HG02973 (cell line): Measurements from ENCODE around the gene ACAP1.
A peak's percentile ranks its signal among the peaks of the same experiment; 100 is the strongest.

Experiments
- ATAC-seq: cut with Tn5 transposase; IDR thresholded peaks from one replicate; pipeline ENCODE4 v1.9.1; 2021; ENCODE audit warnings: moderate library complexity; ENCODE audit not compliant: unreplicated experiment

Gene ACAP1, protein sequence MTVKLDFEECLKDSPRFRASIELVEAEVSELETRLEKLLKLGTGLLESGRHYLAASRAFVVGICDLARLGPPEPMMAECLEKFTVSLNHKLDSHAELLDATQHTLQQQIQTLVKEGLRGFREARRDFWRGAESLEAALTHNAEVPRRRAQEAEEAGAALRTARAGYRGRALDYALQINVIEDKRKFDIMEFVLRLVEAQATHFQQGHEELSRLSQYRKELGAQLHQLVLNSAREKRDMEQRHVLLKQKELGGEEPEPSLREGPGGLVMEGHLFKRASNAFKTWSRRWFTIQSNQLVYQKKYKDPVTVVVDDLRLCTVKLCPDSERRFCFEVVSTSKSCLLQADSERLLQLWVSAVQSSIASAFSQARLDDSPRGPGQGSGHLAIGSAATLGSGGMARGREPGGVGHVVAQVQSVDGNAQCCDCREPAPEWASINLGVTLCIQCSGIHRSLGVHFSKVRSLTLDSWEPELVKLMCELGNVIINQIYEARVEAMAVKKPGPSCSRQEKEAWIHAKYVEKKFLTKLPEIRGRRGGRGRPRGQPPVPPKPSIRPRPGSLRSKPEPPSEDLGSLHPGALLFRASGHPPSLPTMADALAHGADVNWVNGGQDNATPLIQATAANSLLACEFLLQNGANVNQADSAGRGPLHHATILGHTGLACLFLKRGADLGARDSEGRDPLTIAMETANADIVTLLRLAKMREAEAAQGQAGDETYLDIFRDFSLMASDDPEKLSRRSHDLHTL

GRCh38 chr17:7336240-7337175 lies at the start of gene ACAP1:
Gene ACAP1, plus strand, starts transcription at chr17:7336529. Its CDS starts 206 bp downstream, at chr17:7336735.
- ATAC-seq, result peak; percentile 62

- ATAC-seq, result no peak
These were observed 46.9 kb upstream of the ACAP1 start for GRCh38 chr17:7289256-7290032.

DNA sequence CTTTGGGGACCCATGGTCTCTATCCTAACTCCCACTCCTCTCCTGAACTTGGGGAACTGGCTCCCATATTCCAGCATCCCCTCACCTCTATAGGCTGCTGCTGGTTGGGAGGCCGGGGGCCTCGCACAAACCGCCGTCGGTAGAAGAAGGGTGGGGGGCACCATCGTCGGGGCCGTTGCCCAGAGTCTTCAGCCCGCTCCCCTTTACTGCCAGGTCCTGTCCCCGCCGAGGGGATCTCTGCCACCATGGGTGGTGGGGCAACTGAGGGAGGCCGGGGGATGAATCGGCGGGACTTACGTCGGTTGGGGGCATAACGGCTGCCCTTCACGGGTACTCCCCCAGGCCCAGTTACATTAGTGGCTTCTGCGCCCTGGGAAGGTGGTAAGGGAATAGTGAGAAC lies 46.2 kb upstream of the ACAP1 start:
- no peak for ATAC-seq

- no peak for ATAC-seq
These were observed 45.6 kb upstream of the ACAP1 start for GRCh38 chr17:7290685-7291084.

DNA sequence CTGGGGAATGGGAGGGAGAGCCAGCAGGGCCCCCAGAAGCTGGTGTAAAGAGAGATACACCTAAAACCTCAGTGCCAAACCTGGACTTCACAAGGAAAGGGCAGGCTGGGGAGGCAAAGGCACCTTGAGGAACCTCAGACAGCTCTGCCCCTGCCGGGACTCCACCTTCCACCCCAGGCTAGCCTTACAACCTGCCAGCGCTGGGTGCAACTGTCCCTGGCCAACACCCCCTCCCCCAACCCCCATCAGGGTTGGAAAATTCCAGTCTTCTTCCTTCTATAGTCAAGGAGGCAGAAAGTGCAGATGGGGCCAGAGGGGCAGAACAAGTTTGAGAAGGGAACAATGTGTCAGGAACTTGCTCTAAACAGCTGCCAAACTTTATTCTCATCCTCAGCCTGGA lies 44.1 kb upstream of the ACAP1 start:
- no peak for ATAC-seq

GRCh38 chr17:7292729-7293128 lies 43.6 kb upstream of the ACAP1 start:
- no peak for ATAC-seq

GRCh38 chr17:7293159-7293558 lies 43.2 kb upstream of the ACAP1 start:
- ATAC-seq, result no peak

- ATAC-seq, result no peak
These were observed 42.3 kb upstream of the ACAP1 start for GRCh38 chr17:7293816-7294613.

DNA sequence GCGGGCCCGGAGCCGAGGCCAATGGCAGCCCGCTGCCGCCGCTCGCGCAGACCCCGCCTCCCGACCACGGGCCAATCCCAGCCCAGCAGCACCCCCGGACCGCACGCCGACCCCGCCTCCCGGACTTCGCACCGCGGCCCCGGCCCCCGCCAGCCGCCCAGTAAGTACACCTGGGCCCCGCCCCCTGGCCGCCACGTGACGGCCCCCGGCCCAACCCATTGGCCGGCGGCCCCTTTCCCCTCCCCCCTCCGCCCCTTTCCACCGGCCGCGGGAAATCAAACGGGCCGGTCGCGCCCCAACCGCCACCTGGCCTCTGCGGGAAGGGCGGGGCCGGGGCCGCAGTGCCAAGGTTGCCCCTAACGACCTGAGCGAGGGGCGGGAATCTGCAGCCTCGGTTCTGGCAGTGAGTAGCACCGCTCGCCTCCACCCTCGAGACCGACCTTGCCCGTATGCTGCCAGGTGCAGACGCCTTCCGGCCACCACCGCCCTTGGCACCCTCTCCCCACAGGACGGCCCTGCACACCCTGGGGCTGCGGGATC lies 41.6 kb upstream of the ACAP1 start, which contains the start of gene YBX2:
Gene YBX2, minus strand, starts transcription at position 26 of the 540 bp plus-strand sequence. CDS start 139 bp downstream, outside the sequence.
- no peak for ATAC-seq

GRCh38 chr17:7295230-7296180 lies 40.8 kb upstream of the ACAP1 start:
- ATAC-seq, result no peak

- ATAC-seq, result no peak
These were observed 40.0 kb upstream of the ACAP1 start for GRCh38 chr17:7296189-7296861.

DNA sequence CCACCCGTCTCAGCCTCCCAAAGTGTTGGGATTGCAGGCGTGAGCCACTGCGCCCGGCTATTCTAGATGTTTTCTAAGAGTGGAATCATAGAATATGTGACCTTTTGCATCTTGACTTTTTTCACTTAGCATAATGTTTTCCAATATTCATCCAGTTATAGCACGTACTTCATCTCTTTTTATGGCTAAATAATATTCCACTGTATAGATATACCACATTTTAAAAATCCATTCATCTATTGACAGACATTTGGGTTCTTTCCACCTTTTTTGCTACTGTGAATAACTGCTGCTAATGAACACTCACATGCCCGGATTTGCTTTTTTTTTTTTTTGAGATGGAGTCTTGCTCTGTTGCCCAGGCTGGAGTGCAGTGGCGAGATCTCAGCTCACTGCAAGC lies 32.1 kb upstream of the ACAP1 start:
- ATAC-seq, result no peak

GRCh38 chr17:7306911-7307685 lies 29.2 kb upstream of the ACAP1 start, which contains the start of gene EIF5A:
Gene EIF5A, plus strand, starts transcription at chr17:7307628. Its CDS starts 2,008 bp downstream, at chr17:7309636.
- ATAC-seq, result peak; percentile 63

GRCh38 chr17:7307686-7308624 lies 28.4 kb upstream of the ACAP1 start:
- no peak for ATAC-seq

- ATAC-seq, result no peak
These were observed 27.5 kb upstream of the ACAP1 start for GRCh38 chr17:7308625-7309433.
